ENCODE results near the gene CNGA3.

Gene CNGA3

DNA sequence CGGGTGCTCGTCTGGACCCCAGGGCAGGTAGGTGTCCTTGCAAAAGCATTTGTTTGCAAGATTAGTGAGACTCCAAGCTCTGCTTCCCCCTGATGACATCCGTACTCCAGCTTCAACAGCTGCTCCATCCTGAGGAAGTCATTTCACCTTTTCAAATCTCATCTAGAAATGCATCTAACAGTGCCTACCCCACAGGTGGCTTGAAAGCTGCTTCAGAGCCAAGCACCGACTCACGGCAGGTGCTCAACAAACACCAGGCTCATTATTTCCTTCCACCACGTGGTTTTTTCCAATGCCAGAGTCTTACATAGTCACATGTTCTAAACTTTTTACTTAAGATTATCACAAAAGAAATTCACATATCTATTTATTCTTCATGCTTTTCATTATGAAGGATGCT is 31.9 kb downstream of the CNGA3 start:
- no peak for DNase-seq

DNA sequence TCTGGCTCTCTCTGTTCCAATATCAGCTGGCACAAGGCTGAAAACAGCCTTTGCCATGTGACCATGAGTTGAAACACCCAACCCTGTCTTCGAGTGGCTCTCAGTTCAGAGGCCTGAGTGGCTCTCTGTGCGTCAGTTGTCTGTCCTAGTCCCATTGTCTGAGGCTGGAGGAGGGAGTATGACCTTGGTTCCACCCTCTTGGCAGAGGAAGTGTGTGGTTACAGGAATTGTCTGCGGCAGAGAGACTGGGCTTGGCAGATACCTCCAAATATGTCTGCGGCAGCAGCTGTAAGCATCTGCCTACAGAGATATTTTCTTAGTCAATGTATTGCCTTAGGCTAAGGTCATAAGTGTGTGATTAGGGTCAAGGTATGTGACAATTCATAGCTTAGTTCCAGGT is 32.6 kb downstream of the CNGA3 start:
- no peak for DNase-seq

DNA sequence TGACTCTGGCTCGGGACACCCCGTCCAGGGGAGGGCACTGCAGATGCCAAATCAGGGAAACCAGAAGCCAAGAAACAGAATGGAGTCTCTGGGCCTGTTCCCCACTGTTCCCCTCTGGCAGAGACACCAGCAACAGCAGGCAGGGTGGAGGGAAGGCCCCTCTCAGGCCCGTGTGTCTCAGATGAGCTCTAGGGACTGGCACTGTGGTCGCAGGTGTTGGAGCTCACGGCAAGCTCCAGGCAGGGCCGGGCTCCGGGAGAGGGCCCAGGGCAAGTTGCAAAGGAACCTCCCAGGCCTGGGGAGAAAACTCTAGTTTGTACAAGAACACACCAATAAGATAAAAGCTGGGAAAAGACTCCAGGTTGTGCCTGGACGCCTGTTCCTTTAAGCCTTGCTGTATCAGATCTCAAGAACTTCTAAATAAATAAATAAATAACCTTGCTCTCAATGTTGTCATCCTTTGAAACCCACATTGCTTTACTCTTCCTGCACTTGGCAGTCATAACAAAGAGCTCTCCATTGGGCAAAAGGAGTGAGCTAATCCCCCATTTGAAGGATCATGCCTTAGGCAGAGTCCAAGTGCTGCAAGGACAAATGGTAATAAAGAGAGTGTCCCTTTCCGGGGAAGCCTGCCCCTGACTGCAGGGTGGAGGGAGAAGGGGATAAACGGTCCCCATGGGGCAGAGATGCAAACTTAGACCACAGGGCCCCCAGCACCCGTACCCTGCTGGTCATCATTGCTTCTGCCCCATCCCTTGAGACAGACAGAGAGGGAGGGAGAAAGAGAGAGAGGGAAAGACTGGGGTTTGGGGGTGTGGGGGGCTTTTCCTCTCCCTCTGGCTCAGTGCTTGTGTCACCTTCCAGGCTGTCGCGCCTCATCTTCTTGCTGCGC is 33.3 kb downstream of the CNGA3 start:
- no peak for DNase-seq

DNA sequence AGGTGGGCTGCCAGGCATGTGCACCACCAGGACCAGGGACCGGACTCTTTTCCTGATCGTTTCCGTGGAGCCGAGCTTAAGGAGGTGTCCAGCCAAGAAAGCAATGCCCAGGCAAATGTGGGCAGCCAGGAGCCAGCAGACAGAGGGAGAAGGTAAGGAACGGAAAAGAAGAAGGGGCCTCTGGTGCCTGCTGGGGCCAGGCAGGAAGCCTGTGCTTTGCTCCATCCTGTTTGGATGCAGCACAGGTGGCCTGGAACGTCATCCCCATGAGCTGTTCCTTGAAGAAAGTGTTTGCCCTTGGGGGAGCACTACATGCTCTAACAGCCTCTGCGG is 33.9 kb downstream of the CNGA3 start:
- DNase-seq, result no peak

DNA sequence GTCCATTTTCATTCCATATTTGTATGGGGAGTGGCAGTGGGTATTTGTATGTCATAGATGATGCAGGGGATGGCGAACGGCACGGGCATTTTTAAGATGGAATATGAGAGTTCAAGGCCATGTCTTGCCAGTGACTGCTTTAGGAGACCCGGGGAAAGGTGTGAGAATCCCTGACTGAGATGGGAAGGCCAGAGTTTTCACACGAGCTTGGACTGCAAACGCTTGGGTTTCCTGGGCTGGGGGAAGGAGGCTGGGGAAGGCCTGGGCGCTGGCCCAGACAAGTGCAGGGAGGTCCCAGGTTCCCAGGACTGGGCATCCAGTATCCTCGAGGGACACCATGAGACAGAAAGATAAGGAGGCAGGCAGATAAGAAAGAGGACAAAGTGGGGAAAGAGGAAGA is 35.2 kb downstream of the CNGA3 start:
- no peak for DNase-seq

DNA sequence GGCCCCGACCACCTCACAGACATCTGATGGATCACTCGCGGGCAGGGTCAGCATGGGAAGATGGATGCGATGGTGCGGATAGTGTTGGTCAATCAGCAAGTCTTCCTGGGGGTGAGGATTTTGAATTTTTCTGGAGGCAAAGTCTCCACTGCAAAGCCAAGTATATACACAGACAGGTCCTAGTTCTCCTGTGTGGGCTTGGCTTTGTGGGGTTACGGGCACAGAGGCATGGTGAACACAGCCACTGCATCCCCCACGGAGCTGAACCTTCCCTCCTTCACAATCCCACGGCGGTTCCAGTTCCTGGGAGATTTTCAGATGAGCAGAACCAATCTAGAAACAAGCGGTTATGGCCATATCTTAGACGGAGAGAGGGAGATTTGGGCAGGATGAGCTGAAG is 35.8 kb downstream of the CNGA3 start:
- DNase-seq, result no peak

DNA sequence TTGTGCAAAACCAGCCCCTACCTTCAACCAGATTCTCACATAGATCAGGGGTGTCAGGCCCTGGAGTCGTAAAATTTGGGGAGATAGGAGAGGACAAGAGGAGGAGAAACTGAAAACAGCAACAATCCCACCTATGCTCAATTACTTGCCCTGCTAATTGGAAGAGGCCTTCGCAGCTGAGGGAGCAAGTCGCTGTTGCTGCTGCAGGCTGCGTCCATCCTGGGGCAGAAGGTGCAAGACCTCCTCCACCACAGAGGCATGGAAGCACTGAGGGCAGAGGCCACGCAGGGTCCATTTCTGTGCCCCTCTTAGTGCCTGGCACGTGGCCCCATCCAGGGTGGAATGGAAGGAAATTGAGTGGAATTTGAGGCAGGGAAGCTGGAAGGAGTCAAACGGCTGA is 36.5 kb downstream of the CNGA3 start:
- no peak for DNase-seq

DNA sequence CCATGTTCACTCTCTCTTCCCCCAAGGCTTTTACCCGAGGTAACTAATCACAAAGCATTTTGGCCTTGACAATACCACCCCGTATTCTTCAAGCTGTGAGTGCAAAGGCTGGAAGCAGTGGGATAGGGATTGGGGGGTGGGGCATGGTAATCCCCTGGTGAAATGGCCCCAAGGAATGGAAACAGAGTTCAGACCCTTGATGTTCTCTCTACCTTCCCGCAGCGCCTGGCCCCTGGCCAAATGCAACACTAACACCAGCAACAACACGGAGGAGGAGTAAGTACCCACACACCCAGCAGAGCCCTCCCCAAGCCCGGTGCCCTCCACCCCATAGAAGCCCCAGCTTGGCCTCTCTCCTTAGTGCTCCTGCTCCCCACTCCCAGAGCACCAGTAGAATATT is 36.9 kb downstream of the CNGA3 start:
- DNase-seq, result no peak

DNA sequence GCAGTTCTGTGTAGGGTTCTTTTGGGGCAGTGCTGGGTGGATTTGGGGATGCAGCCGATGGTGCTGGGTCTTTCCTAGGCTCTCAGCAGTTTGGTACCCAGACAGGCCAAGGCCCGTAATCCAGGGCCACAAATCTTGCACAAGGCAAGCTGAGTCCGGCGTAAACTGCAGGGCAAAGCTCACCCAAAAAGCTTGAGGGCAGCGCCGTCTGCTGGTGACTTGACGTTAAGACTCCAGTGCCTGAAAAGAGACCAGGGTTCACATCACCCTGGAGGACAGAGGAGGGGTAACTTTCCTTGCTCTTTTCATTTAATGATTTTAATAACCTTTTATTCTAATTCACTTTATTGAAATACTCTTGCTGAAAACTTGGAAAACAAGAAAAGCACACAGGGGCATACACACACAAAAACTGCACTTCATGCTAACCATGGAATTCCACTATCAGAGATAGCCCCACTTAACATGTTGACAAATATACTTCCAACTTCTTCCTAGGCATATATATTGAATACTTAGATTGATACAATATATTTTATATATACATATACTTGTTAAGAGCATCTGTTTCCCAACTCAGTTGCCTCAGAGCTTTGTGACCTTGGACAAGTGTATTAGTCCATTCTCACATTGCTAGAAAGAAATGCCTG is 38.9 kb downstream of the CNGA3 start:
- DNase-seq, result peak; percentile 28

DNA sequence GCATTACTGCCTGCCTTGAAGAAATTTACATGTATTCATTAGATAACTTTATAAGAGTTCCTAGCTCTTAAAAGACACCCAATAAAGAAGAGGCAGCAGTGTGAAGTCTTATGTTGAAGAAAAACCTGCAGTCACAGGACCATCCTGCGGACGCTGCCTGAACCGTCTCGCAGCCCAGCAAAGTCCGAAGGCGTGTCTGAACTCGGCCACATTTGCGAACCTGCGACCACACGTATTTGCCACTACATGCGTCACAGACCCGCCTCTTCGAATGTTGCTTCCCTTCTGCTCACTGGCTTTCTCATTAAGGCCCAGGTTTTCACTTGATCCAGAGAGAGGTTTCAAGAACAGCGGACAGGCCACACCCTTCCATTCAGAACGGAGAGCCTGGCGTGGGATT is 41.2 kb downstream of the CNGA3 start:
- DNase-seq, result no peak

DNA sequence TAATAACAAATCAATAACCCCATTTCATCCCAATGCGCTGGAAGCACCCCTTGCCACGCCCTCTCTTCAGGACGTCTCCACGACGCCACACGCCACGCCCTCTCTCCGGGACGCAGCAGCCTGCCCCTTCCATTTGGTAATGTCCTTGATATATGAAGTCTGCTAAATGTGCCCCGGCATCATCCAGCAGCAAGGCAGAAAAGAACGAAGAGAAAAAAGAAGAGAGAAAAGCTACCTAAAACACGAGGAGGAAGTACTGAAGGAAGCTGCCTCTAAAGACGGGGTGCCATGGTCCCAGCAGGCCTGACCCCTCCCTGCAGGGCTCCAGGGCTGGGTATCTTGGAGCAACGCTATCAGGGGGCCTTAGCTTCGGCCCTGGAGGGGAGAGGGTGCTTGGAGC is 41.8 kb downstream of the CNGA3 start:
- DNase-seq, result no peak

DNA sequence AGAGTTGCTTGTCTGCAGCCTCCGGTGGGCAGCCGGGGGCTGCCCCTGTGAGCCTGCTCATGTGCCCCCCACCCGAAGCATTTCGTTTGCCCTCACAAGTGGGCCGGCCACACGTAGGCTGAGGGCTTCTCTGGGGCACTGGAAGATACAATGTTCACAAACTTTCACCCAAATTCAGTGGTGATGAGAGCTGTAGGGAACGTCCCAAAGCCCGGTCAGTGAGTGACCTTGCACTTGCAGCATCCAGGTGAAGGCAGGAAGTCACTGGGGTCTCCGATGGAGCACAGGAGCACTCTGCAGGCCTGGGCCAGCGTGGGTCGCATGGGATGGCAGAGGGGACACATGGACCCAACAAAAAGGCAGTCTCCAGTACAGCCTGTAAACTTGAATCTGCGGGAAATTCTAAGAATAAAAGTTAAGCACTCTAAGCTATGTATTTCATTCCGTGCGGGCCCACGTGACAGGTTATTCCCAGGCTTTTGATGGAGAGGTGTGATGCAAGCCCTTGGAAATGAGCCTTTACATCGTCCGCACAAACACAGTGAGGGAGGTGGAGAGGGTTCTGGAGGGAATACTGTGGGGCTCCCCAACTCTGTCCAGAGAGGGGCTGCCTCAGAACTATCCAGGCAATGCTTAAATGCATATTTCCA is 42.5 kb downstream of the CNGA3 start:
- DNase-seq, result no peak

DNA sequence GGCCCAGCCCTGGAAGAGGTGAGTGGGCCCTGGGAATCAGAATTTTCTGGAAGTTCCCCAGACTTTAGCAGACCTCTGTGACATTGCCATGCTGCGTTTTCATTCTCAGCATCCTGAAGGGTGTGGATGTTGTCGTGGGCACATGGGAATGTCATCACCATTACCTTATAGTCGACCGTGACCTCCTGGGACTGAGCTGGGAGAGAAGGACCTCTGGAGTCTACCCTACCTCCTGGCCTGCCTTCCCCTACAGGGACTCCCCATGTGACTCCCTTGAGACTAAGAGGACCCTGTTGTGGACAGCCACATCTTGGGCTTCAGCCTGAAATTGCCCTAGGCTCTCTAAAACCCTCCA is 43.0 kb downstream of the CNGA3 start:
- no peak for DNase-seq

DNA sequence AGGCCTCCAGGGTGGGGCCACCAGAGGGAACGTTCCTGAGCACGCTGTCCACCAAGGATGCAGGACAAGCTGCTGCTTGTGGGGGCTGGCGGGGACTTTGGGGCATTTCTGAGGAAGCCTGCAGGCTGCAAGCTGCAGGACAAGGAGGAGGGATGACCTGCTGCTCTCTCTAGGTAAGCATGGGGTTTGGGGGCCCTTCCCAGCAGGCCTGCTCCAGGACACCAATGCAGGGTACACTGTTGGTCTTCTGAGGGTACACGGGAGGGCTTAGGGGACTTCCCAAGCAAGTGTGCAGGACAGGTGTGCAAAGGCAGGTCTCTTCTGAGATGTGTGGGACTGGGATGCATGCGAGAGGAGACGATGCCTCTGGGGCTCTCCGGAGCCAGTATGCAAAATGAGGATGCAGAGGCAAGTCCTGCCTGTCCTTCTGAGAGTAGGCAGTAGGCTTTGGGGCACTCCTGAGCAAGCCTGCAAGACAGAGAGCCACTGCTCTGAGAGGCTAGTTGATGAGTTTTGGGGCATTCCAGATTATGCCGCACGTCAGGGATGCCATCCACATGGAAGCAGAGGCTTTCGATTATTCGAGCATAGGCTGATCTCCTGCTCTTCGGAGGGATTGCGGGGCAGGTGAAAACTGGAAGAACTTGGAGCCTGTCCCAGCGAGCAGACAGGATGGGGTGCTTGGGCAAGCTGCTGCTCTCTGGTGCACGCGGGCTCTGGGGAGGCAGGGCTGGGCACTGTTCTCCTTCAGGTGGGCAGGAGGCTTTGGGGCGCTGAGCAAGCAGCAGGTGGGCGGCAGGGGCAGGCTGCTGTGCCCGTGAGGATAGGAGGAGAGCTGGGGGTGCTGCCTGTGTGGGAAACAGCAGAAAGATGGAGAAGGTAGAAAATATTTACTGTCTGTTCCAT is 44.6 kb downstream of the CNGA3 start:
- DNase-seq, result no peak

DNA sequence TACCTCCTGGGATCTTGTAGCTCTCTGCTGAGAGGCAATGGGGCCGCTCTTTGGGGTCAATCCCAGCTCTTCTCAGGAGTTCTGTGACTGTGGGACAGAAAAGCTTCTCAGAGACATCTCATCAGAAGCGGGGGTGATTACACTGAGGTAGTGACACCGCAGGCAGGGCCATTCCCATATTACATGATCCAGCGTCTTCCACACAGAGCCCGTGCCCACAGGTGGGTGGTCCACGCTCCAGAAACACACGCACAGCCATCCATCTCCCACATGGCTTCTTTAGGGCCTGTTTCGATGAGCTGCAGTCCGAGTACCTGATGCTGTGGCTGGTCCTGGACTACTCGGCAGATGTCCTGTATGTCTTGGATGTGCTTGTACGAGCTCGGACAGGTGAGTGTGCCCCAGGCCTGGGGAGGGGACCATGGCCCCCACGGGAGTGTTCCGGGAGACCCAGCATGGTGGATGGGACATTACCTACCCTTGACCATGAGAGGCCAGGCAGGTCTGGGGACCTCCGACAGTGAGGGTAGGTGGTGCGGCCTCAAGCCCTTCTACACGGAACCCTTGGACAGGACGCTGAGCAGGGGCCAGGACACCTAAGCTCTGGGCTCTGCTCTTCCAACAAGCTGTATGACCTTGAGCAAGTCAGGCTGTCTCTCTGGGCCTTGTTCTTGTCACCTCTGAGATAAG is 45.5 kb downstream of the CNGA3 start:
- DNase-seq, result no peak

DNA sequence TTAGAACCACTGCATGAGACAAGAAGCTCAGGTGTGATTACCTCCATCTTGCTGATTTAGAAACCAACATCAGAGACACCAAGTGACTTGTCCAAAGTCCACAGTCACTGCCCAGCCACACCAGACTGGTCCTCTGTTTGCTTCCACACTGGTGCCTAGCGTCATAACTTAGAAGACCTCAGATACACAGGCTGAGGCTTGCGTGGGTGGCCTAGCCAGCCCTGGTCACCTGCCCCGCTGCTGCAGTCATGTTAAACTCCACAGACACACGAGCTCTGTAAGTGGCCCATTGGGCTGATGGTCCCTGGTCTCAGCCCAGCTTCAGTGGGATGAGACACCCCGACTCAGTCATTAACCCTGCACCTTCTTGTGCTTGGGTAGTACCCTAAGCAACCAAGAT is 47.1 kb downstream of the CNGA3 start:
- no peak for DNase-seq

DNA sequence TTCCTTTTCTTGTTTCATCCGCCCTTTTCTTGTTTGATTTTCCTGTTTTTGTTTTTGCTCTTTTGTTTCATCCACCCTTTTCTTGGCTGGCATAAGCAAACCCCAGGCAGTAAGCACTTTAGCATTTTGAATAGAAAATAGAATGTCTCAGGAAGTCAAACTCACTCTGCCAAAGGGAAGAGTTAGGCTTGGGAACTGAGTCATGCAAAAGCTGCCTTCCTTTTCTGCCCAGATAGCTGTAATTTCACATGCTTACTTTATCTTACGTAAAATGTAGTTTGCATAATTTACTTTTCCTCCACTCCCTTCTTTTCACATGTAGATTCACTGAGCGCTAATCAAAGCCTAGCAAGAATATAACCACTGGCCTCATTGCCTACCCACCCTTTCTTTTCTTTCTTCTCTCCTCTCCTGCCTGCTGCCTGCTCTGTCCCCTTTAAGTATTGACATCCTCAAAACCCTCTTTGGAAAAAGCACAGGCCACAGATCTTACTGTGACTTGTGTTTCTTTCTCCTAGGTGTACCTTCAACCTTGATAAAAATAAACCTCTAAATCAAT is 48.4 kb downstream of the CNGA3 start:
- DNase-seq, result no peak

DNA sequence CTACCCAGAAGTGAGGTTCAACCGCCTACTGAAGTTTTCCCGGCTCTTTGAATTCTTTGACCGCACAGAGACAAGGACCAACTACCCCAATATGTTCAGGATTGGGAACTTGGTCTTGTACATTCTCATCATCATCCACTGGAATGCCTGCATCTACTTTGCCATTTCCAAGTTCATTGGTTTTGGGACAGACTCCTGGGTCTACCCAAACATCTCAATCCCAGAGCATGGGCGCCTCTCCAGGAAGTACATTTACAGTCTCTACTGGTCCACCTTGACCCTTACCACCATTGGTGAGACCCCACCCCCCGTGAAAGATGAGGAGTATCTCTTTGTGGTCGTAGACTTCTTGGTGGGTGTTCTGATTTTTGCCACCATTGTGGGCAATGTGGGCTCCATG is 49.7 kb downstream of the CNGA3 start:
- no peak for DNase-seq

DNA sequence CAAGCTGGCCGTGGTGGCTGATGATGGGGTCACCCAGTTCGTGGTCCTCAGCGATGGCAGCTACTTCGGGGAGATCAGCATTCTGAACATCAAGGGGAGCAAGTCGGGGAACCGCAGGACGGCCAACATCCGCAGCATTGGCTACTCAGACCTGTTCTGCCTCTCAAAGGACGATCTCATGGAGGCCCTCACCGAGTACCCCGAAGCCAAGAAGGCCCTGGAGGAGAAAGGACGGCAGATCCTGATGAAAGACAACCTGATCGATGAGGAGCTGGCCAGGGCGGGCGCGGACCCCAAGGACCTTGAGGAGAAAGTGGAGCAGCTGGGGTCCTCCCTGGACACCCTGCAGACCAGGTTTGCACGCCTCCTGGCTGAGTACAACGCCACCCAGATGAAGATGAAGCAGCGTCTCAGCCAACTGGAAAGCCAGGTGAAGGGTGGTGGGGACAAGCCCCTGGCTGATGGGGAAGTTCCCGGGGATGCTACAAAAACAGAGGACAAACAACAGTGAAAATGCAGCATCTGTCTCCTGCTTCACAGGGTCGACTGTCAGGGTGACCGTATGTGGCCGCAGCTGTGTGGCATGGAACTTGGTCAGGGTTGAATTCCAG is 50.6 kb downstream of the CNGA3 start:
- no peak for DNase-seq

DNA sequence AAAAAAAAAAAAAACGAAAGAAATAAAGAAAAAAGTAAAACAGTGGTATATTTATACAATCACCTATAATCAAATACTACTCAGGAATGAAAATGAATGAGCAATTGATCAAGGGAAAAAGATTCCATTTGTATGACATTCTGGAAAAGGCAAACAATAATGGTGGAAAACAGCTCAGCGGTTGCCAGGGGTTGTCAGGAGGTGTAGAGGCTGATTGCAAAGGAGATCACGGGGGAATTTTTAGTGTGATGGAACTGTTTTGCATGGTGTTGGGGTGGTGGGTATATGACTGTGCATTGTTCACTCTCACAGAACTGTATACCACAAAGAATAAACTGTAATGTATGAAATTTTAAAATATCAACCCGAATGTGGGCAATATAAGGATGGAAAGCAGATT is 52.9 kb downstream of the CNGA3 start:
- DNase-seq, result no peak

DNA sequence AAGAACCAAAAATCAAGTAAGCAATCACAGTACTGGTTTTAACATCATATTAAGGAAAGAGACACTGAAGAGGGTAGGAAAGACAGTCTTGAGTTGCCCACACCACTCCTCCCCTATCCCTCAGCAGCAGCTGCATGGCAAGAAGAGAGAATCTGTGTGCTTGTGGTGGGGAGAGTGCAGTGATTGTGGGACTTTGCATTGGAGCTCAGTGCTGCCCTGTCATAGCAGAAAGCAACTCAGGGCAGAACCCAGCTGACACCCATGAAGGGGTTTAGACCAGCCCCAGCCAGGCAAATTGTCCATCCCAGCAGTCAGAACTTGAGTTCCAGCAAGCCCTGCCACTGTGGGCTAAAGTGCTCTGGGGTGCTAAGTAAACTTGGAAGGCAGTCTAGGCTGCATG is 57.6 kb downstream of the CNGA3 start:
- no peak for DNase-seq
